DMS79 (cell line): ENCODE data around the gene ADCYAP1R1.

Source experiments
- DNase-seq: peaks from one replicate; lab custom pipeline; 2025; lab: John Stamatoyannopoulos, UW

Gene ADCYAP1R1

GRCh38 chr7:31051598-31052486, at the start of gene ADCYAP1R1:
ADCYAP1R1 (plus strand) TSS chr7:31052308; CDS start chr7:31063265, 10,957 bp downstream.
- no peak for DNase-seq

- no peak for DNase-seq
Observed at GRCh38 chr7:31003097-31003496, 49.0 kb upstream of the ADCYAP1R1 start.

GRCh38 chr7:31003721-31004120, 48.4 kb upstream of the ADCYAP1R1 start:
- DNase-seq: no peak

GRCh38 chr7:31004393-31004792, 47.7 kb upstream of the ADCYAP1R1 start:
- DNase-seq: no peak

- DNase-seq: no peak
Observed at GRCh38 chr7:31006857-31007256, 45.3 kb upstream of the ADCYAP1R1 start.

- no peak for DNase-seq
Observed at GRCh38 chr7:31007634-31008033, 44.5 kb upstream of the ADCYAP1R1 start.

GRCh38 chr7:31014826-31015225, 37.3 kb upstream of the ADCYAP1R1 start:
- DNase-seq: no peak

- no peak for DNase-seq
Observed at GRCh38 chr7:31017032-31017675, 35.0 kb upstream of the ADCYAP1R1 start.

- no peak for DNase-seq
Observed at GRCh38 chr7:31017721-31018120, 34.4 kb upstream of the ADCYAP1R1 start.

GRCh38 chr7:31019509-31019908, 32.6 kb upstream of the ADCYAP1R1 start:
- DNase-seq: no peak

- DNase-seq: no peak
Observed at GRCh38 chr7:31020161-31020560, 31.9 kb upstream of the ADCYAP1R1 start.

GRCh38 chr7:31020652-31021051, 31.5 kb upstream of the ADCYAP1R1 start:
- DNase-seq: no peak

- DNase-seq: no peak
Observed at GRCh38 chr7:31022117-31022516, 30.0 kb upstream of the ADCYAP1R1 start.

GRCh38 chr7:31022726-31023125, 29.4 kb upstream of the ADCYAP1R1 start:
- DNase-seq: no peak

- no peak for DNase-seq
Observed at GRCh38 chr7:31023877-31024276, 28.2 kb upstream of the ADCYAP1R1 start.

GRCh38 chr7:31027161-31027965, 24.7 kb upstream of the ADCYAP1R1 start:
- DNase-seq: no peak

- no peak for DNase-seq
Observed at GRCh38 chr7:31028006-31028405, 24.1 kb upstream of the ADCYAP1R1 start.

- no peak for DNase-seq
Observed at GRCh38 chr7:31028417-31028992, 23.6 kb upstream of the ADCYAP1R1 start.

GRCh38 chr7:31029251-31030042, 22.7 kb upstream of the ADCYAP1R1 start:
- DNase-seq: no peak

GRCh38 chr7:31033674-31034300, 18.3 kb upstream of the ADCYAP1R1 start:
- DNase-seq: no peak

GRCh38 chr7:31036924-31037323, 15.2 kb upstream of the ADCYAP1R1 start:
- DNase-seq: no peak
